C4-2B (cell line): ENCODE measurements around the gene ADCY10.

ENCODE experiments used
- H3K27ac ChIP-seq: fragments of 450-650 bp; 2 replicates; pipeline ENCODE4 v1.5.1; 2017
- CTCF ChIP-seq: fragments of 450-650 bp; conservative IDR thresholded peaks from 2 replicates; pipeline ENCODE4 v1.5.1; 2017; ENCODE audit warnings: mild to moderate bottlenecking
- ZFX ChIP-seq: fragments of 450-650 bp; IDR thresholded peaks from 2 replicates; pipeline ENCODE4 v1.6.1; 2017

The ADCY10 gene

GRCh38 chr1:167825419-167826079 is 88.4 kb downstream of the ADCY10 start:
- TF ChIP-seq CTCF (no peak), ZFX (no peak)
- no peak overlapping the region for H3K27ac ChIP-seq

- TF ChIP-seq CTCF (no peak), ZFX (no peak)
- no peak overlapping the region for H3K27ac ChIP-seq
Measured at GRCh38 chr1:167824163-167824794, 89.7 kb downstream of the ADCY10 start.

GRCh38 chr1:167821969-167822685 is 91.8 kb downstream of the ADCY10 start:
- no peak overlapping the region for H3K27ac ChIP-seq
- TF ChIP-seq CTCF (no peak), ZFX (no peak)

GRCh38 chr1:167821356-167821685 is 92.6 kb downstream of the ADCY10 start:
- H3K27ac ChIP-seq, result no peak overlapping the region
- TF ChIP-seq ZFX (no peak), CTCF (no peak)

- no peak overlapping the region for H3K27ac ChIP-seq
Measured at GRCh38 chr1:167820684-167821355, 93.1 kb downstream of the ADCY10 start.

GRCh38 chr1:167819849-167820683 is 93.9 kb downstream of the ADCY10 start:
- TF ChIP-seq CTCF (no peak), ZFX (no peak)
- no peak overlapping the region for H3K27ac ChIP-seq

More at GRCh38 chr1:167820684-167821355, 93.1 kb downstream of the ADCY10 start:
- TF ChIP-seq CTCF (no peak), ZFX (no peak)
